GM12878 (cell line): ENCODE data around the gene SV2A. TPM values are rescaled to one million over a fixed set of nuclear protein-coding genes. Genes with fewer than 3 reads are reported as not detected.

ENCODE experiments used
- ATAC-seq: fragments of 200-7000 bp; cut with Tn5 transposase; 3 replicates; pipeline ENCODE4 v1.9.1; 2020; ENCODE audit warnings: mild to moderate bottlenecking, moderate library complexity
- BruUV-seq: library from RNA; stranded (reverse); fragments of 400-500 nt; replicated peaks from 2 replicates; lab custom pipeline; 2021; lab: Mats Ljungman, UMichigan
- CTCF ChIA-PET: fragments of 300-600 bp; sonication (Branson Sonifier 250); formaldehyde crosslinking; extraction: SDS; loops from one replicate; lab custom pipeline; 2021; ENCODE audit warnings: inconsistent platforms; lab: Yijun Ruan, JAX
- POLR2A ChIA-PET: fragments of 350-600 bp; formaldehyde crosslinking; extraction: SDS; loops from one replicate; lab custom pipeline; 2021; ENCODE audit warnings: inconsistent platforms; lab: Charles Lee
- RAD21 ChIA-PET: fragments of 300-600 bp; sonication (Branson Sonifier 250); formaldehyde crosslinking; loops from one replicate; lab custom pipeline; 2023; ENCODE audit warnings: antibody characterized with exemption; ENCODE audit not compliant: unreplicated experiment; lab: Charles Lee
- SMC1A ChIA-PET: fragments of 300-600 bp; sonication (Branson Sonifier 250); formaldehyde crosslinking; loops from one replicate; lab custom pipeline; 2023; ENCODE audit not compliant: unreplicated experiment, uncharacterized antibody; lab: Charles Lee
- DNase-seq: peaks from one replicate; pipeline ENCODE4 v3.0.0-alpha.2; 2011; ENCODE audit warnings: low read depth, low spot score
- FAIRE-seq: peaks from 3 replicates; lab custom pipeline; 2011; peaks lifted over from hg19 to GRCh38; lab: Jason Lieb, UNC
- H2AFZ ChIP-seq: 2 replicates; pipeline ENCODE4 v1.6.0; 2011; ENCODE audit warnings: low read depth, low read length, control low read depth; ENCODE audit not compliant: control insufficient read depth
- H3K27ac ChIP-seq: 2 replicates; pipeline ENCODE4 v1.5.1; 2011; ENCODE audit warnings: control low read depth; ENCODE audit not compliant: control insufficient read depth, insufficient read depth
- H3K27me3 ChIP-seq, 2 experiments: replicated peaks in 1 of 2; 2 replicates each; pipeline versions ENCODE4 v1.6.0 to v1.6.1; 2011; ENCODE audit warnings: low read length in 1 of 2; ENCODE audit not compliant: control insufficient read depth in 2 of 2, insufficient read depth in 2 of 2
- H3K36me3 ChIP-seq, 2 experiments: 2 replicates each; pipeline ENCODE4 v1.5.1; 2011; ENCODE audit warnings: low read length in 1 of 2; ENCODE audit not compliant: control insufficient read depth in 2 of 2, insufficient read depth in 2 of 2
- H3K4me1 ChIP-seq: 2 replicates; pipeline ENCODE4 v1.6.1; 2011; ENCODE audit warnings: mild to moderate bottlenecking, low read length, moderate library complexity, mixed read lengths; ENCODE audit not compliant: control insufficient read depth, insufficient read depth
- H3K4me2 ChIP-seq: 2 replicates; pipeline ENCODE4 v1.6.0; 2011; ENCODE audit warnings: control low read depth; ENCODE audit not compliant: control insufficient read depth, insufficient read depth
- H3K4me3 ChIP-seq: fragments of 200-600 bp; sonication (generic); 2 replicates; pipeline ENCODE4 v1.5.1; 2016
- H3K79me2 ChIP-seq: 2 replicates; pipeline ENCODE4 v1.6.0; 2011; ENCODE audit warnings: low read length; ENCODE audit not compliant: control insufficient read depth, insufficient read depth
- H3K9ac ChIP-seq: 2 replicates; pipeline ENCODE4 v1.8.0; 2011; ENCODE audit warnings: low read length, control low read depth, mixed read lengths; ENCODE audit not compliant: control insufficient read depth, insufficient read depth
- H3K9me3 ChIP-seq: replicated peaks from 3 replicates; pipeline ENCODE4 v1.5.1; 2011; ENCODE audit warnings: mild to moderate bottlenecking, low read length; ENCODE audit not compliant: control insufficient read depth, insufficient read depth
- H4K20me1 ChIP-seq: 2 replicates; pipeline ENCODE4 v1.6.0; 2011; ENCODE audit not compliant: control insufficient read depth, insufficient read depth
- CEBPB ChIP-seq, 2 experiments: fragments of 150-350 bp in 1 of 2; IDR thresholded peaks; 2 replicates each; pipeline ENCODE4 v1.6.1; 2012 to 2014; ENCODE audit warnings: low read depth in 2 of 2, low read length in 2 of 2, borderline replicate concordance in 1 of 2, inconsistent platforms in 1 of 2
- ZNF592 ChIP-seq: fragments of 450-650 bp; IDR thresholded peaks from 2 replicates; pipeline ENCODE4 v1.6.1; 2017; ENCODE audit warnings: mild to moderate bottlenecking, moderate library complexity
- WGBS: methylation state at CpG from one replicate; pipeline ENCODE4 v1.1.6; 2016; ENCODE audit warnings: low lambda C conversion rate; ENCODE audit not compliant: insufficient replicate concordance, insufficient coverage; ENCODE audit errors: missing lambda C conversion rate; 5-methylcytosine and 5-hydroxymethylcytosine counted together
- in situ Hi-C: fragments of 300-500 bp; cut with MboI; formaldehyde crosslinking; loops from 9 replicates; pipeline ENCODE4 v1.14.3; 2018; ENCODE audit warnings: mixed read lengths
- intact Hi-C: fragments of 100-400 bp; cut with micrococcal nuclease; formaldehyde crosslinking; loops from one replicate; pipeline ENCODE4 v1.14.2; 2022; ENCODE audit not compliant: unreplicated experiment
- polyA plus RNA-seq, 11 experiments: library from polyadenylated mRNA; depleted of rRNA in 4 of 11; unstranded in 6 of 11; stranded (reverse) in 5 of 11; fragments of >200 nt; fragmentation: Nextera tagmentation in 4 of 11; fragmentation: Illumina TruSeq in 1 of 11; extraction: Ambion mirVana in 4 of 11; extraction: Trizol in 1 of 11; gene quantifications; 1 replicate in 1 of 11; 2 replicates in 10 of 11; pipeline versions ENCODE4 v1.2.1 to v1.2.3, GENCODE V29; 2011 to 2016; ENCODE audit warnings: inconsistent platforms in 2 of 11, missing spikeins in 2 of 11, low read depth in 1 of 11
- total RNA-seq, 4 experiments: library from RNA; depleted of rRNA in 3 of 4; stranded (reverse); fragments of >200 nt in 3 of 4; fragmentation: Illumina TruSeq in 1 of 4; extraction: Trizol in 1 of 4; gene quantifications; 2 replicates each; pipeline versions ENCODE4 v1.2.1 to v1.2.3, GENCODE V29; 2013 to 2021
- TF ChIP-seq, protein P1 (sequence below): fragments of 450-650 bp; IDR thresholded peaks from 2 replicates; pipeline ENCODE4 v1.6.1; 2017; ENCODE audit warnings: mild to moderate bottlenecking, moderate library complexity

The SV2A gene
- total and polyA plus RNA-seq, 10 of the 15 experiments (the other 5 are each of a cell fraction or from before 2014, with no cell fraction given), result 0.39 to 11.6 (median 5.4) TPM

- CTCF ChIA-PET, result interaction anchor here (1.0 to 1.4 kb wide), 3 partner anchors 85 to 201 kb away, joined by 3 to 4 read pairs (median 3); no protein-coding TSS in a partner anchor
- Histone ChIP-seq H3K27me3 (no peaks in the 10 kb centered on the region), H3K9me3 (no peaks in the 10 kb centered on the region), H3K4me2 (no peak overlapping the region), H3K79me2 (no peaks in the 10 kb centered on the region), H4K20me1 (no peaks in the 10 kb centered on the region), H3K36me3 (peaks cover 7 to 14% of the 10 kb centered on the region in 2 experiments)
- in situ Hi-C loops, result no loop called here
- POLR2A ChIA-PET, result no interaction called here
- ATAC-seq, result no peak
- WGBS, result 98% methylated on average over 3 of the region's 3 CpGs
- TF ChIP-seq CEBPB (IDR thresholded peaks at IDR 0.05; ENCODE audit: borderline replicate concordance in 1 of 2, low read depth in 2 of 2, low read length in 2 of 2) (no peak), ZNF592 (no peak)
- TF ChIP-seq, protein P1, sequence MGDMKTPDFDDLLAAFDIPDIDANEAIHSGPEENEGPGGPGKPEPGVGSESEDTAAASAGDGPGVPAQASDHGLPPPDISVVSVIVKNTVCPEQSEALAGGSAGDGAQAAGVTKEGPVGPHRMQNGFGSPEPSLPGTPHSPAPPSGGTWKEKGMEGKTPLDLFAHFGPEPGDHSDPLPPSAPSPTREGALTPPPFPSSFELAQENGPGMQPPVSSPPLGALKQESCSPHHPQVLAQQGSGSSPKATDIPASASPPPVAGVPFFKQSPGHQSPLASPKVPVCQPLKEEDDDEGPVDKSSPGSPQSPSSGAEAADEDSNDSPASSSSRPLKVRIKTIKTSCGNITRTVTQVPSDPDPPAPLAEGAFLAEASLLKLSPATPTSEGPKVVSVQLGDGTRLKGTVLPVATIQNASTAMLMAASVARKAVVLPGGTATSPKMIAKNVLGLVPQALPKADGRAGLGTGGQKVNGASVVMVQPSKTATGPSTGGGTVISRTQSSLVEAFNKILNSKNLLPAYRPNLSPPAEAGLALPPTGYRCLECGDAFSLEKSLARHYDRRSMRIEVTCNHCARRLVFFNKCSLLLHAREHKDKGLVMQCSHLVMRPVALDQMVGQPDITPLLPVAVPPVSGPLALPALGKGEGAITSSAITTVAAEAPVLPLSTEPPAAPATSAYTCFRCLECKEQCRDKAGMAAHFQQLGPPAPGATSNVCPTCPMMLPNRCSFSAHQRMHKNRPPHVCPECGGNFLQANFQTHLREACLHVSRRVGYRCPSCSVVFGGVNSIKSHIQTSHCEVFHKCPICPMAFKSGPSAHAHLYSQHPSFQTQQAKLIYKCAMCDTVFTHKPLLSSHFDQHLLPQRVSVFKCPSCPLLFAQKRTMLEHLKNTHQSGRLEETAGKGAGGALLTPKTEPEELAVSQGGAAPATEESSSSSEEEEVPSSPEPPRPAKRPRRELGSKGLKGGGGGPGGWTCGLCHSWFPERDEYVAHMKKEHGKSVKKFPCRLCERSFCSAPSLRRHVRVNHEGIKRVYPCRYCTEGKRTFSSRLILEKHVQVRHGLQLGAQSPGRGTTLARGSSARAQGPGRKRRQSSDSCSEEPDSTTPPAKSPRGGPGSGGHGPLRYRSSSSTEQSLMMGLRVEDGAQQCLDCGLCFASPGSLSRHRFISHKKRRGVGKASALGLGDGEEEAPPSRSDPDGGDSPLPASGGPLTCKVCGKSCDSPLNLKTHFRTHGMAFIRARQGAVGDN, result no peak
- TF ChIP-seq, all 136 proteins: peak for 0
- H3K4me1 ChIP-seq, result peaks cover 4% of the 10 kb centered on the region
- ChIA-PET SMC1A (interaction anchor here (1.1 kb wide), 1 partner anchor 79 kb away, joined by 3 read pairs; no protein-coding TSS in a partner anchor), RAD21 (no interaction called here)
- intact Hi-C loops, result no loop called here
- H3K27ac ChIP-seq, result no peak overlapping the region
- BruUV-seq, result no TSS peak
- no peak overlapping the region for H3K9ac ChIP-seq
- H3K4me3 ChIP-seq, result no peak overlapping the region
- no peak overlapping the region for H2AFZ ChIP-seq
- no peak for DNase-seq
- FAIRE-seq, result no peak
These were observed 47.8 kb upstream of the SV2A start for GRCh38 chr1:149965440-149965839.
